ENCODE data around the gene ZBTB20.

ZBTB20 gene

GRCh38 chr3:114454551-114455251 is 692.4 kb downstream of the ZBTB20 start:
- DNase-seq: no peak

DNA sequence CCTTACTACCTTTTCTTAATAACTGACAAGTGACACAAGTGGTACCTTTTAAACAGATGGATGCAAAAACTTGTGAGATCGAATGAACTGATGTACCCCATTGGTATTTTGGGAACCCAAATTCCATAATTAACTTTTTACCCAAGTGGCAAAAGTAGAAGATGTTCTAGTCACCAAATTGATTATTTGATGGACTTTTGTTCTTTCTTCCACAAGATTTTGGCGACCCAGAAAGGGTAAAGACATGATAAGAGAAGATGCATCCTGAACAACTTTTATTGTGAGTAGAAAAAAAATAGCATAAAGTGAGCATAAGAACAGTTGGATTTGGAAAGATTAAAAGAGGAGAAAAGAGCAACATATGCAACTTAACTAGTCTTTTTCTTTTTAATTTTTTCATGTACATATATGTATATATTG is 693.7 kb downstream of the ZBTB20 start:
- DNase-seq: no peak

DNA sequence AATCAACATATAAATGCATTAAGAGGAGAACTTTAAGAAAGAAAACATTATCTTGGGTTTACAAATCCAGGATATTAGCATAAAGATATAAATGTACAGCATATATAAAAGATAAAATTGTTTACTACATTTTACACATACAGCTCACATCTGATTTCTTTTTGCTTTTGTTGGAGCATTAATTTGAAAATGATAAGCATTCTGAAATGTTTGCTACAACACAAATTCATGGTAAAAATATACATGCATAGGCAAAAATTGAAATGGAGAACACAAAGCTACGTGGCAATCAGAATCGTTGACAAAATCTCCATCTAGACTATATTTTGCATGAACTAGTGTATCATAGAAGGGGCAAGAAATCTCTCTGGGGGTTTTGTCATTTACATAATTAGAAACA is 694.2 kb downstream of the ZBTB20 start:
- no peak for DNase-seq

- no peak for DNase-seq
Observed at GRCh38 chr3:114452256-114452655, 694.8 kb downstream of the ZBTB20 start.

GRCh38 chr3:114451561-114452018 is 695.5 kb downstream of the ZBTB20 start:
- no peak for DNase-seq

- no peak for DNase-seq
Observed at GRCh38 chr3:114451051-114451451, 696.0 kb downstream of the ZBTB20 start.

DNA sequence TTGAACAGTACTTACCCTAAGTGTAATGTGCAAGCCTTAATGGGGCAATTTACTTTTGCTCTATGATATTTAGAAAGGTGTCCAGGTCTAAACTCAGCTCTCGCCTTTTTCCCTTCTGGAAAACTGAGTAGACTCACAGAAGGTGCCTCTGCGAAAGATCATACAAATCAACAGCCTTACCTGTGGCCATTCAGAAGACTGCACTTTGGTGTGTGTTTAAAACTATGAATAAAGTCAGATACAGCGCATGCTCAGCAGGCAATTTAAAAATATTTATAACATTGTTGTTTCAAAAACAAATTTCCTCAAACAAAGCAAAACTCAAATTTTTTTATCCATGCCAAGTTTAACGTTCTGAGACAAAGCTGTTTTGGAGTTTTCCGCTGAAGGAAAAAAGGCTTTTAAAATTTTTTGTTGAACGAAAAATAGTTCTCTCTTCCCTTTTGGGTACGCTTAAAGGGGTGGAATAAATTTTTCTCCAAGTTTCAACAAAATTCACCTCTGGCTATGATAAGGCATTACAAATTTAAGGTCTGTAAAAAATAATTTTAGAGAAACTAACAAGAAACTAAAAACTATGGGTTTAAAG is 697.0 kb downstream of the ZBTB20 start:
- DNase-seq: no peak

DNA sequence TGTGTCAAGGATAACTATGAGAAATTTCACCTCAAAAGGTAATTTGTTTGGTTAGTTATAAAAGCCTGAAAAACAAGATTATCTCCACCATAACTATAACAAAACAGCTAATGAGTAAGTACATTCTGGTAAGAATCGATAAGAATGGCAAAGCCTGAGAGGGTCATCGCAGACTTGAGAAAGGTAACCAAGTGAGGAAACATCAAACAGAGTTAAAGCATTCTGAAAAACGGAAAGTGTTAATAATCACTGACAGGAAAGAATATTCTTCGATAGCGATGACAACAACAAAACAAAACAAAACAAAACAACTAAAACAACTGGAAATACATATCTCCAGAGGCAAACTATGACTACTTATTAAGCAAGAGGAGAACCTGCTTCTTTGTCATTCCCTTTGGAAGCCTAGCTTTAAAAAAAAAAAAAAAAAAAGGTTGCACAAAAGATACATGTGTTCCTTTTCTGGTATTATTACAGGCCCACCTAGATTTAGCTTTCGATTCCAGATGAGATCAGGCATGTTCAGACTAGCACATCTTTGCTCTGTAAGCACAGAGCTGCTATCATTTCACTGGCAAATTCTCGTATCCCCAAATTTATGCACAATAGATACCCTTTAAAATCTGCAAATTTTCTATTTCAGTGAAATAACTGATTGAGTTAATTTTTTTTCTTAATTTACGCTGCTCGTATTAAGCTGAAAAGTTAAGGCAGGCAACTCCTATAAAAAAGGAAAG is 697.6 kb downstream of the ZBTB20 start:
- no peak for DNase-seq

DNA sequence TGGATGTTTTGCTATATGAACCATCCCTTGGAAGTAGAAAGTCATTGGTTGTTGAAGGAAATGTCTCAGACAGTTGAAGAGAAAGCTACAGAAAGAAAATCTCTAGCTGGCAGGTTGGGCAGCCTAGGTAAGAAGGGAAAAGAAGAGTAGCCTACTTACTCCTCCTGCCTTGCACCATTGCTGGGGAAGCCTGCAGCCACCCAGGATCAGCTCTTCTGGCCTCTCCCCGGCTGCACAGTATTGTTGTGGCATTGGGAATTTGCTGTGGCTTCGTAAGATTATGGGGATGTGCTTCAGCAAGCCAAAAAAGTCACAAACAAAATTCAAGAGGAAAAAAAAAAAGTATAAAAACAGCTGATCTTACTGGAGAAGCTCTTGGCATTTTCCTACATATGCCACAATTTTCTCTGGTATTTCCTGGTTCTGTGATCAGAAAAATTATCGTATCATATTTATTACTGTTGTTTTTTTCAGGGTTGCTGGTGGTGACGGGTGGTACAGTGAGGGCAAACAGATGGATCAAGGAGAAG is 699.1 kb downstream of the ZBTB20 start:
- DNase-seq: no peak

- no peak for DNase-seq
Observed at GRCh38 chr3:114447545-114447944, 699.5 kb downstream of the ZBTB20 start.

GRCh38 chr3:114446600-114446999 is 700.5 kb downstream of the ZBTB20 start:
- DNase-seq: no peak

DNA sequence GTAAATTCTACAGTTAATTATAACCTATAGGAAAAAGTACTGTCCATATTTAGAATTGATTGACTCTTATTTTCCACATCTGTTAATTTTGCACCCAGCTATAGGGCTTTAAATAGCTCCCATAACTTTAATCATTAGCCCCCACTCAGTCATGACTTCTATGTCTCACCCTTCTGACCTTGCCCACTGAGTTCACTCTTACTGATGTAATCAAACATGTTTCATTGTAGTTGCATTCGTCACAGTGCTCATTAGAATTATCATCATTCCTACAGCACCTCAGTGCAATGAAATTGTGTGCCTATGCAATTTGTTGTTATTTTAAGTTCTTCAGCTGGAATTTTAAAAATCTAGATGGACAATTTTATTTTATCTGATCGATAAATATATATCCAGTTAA is 701.9 kb downstream of the ZBTB20 start:
- DNase-seq: no peak

GRCh38 chr3:114444216-114444615 is 702.9 kb downstream of the ZBTB20 start:
- DNase-seq: no peak

DNA sequence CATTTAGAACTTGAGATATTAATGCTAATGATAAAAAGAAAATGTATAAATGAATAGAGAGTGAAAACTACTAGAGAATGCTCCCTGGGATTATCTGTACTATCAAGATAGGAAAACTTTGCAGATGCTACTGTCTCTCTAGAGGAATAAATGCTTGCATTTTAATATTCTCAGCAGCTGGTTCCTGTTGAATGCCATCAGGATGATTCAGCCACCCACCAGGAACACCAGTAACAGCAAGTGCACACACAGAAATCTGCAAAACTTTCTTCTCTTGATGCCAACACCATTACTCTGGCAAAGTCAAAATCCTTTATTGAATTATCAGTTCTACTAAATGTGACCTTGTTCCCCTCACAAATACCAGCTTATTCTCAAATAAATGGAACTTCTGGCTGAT is 704.8 kb downstream of the ZBTB20 start:
- DNase-seq: no peak

- no peak for DNase-seq
Observed at GRCh38 chr3:114441386-114441785, 705.7 kb downstream of the ZBTB20 start.

DNA sequence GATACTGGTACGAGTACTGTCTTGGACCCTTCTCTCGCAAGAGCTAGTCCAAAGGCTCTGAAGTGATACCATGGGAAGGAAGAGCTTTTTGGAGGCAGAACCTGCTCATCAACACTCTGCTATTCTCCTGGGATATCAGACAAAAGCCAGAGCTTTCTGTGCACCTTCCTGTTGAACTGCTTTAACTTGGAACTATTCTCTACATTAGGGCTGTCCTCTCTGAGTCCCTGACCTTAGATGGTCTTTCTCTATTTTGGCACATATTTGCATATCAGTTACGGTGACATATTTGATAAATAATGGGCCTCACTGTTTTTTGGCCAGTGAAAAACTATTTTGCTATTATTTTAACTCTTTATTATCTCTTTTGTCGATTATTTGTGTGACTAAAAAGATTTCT is 706.4 kb downstream of the ZBTB20 start:
- DNase-seq: no peak

DNA sequence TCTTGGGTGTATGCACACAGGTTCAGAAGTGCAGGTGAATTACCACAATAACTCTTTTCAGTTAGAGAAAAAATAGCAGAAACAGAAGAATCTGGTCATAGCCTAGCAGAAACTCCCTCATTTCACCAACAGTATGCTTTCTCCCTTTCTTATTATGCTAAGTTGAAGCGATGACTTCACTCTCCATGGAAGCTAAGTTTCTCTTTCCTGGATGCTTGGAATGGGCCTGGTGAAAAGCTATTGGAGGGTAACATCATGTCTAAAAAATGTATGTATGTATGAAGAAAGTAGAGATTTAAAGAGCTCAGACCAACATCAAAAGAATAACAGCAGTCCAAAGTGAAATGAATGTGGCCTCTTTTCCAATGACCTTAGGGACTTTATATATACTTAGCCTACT is 707.8 kb downstream of the ZBTB20 start:
- no peak for DNase-seq

GRCh38 chr3:114437897-114438296 is 709.2 kb downstream of the ZBTB20 start:
- DNase-seq: no peak

DNA sequence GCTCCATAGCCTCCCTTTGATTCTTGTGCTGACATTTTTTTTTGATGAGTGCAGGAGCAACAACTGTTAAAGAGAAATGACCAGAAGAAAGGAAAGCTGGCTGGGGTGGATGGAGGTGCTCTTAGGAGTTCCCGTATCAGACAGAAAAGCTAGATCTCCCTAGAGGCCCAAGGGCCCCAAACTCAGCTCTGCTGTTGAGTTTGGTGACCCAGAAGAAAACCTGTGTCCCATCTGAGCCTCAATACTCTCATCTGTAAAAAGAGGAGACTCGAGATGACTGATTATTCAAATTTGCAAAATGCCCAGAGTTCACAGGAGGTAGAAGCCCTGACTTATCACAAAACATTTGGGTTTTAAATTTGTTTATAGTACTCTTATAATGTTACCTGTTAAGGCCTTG is 710.9 kb downstream of the ZBTB20 start:
- DNase-seq: no peak

DNA sequence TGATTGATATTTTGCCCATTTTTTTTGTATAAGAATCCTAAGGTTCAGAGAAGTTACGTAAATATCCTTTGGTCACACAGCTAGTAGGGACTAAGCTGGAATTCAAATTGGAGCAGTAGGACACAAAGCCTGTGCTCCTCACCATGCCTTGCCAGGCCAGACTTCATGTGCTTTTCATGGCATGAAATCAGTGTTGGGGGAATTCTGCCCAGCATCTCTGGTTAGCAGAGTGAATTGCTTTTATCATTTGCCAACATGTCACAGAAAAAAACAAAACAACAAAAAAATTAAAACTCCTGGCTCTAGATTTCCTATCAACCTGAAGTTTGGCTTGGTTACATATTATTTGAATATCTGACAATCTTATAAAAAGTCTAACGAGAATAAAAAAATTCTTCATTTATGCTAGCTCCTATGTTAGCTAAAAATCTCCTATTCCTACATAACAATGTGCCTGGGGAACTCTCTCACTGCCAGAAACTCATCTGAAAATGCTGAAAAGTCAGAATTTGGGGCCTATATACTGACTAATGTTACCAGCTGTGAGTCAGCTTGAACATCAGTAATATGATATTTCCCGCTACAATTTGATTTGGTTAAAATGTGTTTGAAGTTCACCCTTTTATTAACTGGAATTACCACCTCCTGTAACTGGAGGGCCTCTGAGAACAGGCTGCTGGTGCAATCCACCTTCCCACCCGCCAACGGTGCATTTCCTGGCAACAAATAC is 711.5 kb downstream of the ZBTB20 start:
- DNase-seq: no peak

DNA sequence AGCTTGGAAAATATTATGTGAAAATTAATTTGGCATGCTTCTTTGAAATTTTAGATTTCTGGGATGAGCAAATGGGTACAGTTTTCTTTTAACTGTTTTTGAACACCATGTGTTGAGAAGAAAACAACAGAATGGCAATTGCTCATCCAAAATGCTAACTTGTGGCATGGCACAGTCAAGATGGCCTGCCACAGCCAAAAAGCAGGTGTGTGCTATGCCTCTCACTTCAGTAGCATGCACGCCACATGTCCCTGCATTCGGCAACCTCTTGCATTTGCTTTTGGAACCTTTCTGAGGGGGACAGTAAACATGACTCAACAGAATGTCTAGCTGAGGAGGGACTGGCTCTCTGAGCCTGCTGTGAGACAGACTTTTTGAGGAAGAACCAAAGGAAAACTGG is 714.8 kb downstream of the ZBTB20 start:
- DNase-seq: no peak

DNA sequence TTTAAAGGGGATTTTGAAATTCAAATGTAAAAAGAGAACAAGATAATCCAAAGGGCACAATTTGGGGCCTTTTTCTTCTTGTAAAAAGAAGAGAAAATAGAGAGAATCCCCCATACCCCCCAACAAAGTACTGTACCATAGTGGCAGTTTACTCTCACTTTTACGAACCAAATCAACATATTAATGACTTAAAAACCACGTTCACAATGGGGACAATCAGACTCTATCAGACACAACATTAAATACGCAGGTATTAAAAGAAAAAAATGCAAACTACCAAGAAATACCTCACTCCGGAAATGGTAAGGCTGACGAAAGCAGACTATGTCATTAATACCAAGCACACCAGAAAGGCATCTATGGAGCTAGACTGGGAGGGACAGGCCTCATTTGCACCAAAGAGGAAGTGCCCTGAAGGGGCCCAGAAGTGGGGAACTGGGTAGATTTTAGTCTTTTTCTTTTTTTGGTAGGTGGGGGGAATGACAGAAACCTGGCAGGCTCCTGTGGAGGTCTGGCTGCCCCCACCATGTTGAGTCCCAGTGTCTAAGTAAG is 719.0 kb downstream of the ZBTB20 start:
- DNase-seq: no peak
